CD14-positive monocyte (primary cell): ENCODE data around the gene ZDHHC14. TPM values are rescaled to one million over a fixed set of nuclear protein-coding genes. Genes with fewer than 3 reads are reported as not detected.

ENCODE experiments used
- DNase-seq, 3 donors: peaks; one replicate each; pipeline ENCODE4 v3.0.0-alpha.2; 2011 to 2022
- H2AFZ ChIP-seq: 2 replicates; pipeline ENCODE4 v1.6.0; 2012; ENCODE audit warnings: mild to moderate bottlenecking, low read depth, low read length, inconsistent platforms; ENCODE audit not compliant: insufficient read depth, poor library complexity, severe bottlenecking
- H3K27ac ChIP-seq, 2 donors: 1 replicate in 1 of 2; 2 replicates in 1 of 2; pipeline ENCODE4 v1.5.1; 2012 to 2013; ENCODE audit warnings: low read length in 2 of 2, control low read depth in 1 of 2, inconsistent platforms in 1 of 2, low read depth in 1 of 2, mild to moderate bottlenecking in 1 of 2
- H3K27me3 ChIP-seq, 2 donors: one replicate each; pipeline versions ENCODE4 v1.6.0 to v1.6.1; 2011 to 2013; ENCODE audit warnings: low read length in 2 of 2; ENCODE audit not compliant: control insufficient read depth in 2 of 2, insufficient read depth in 2 of 2
- H3K36me3 ChIP-seq, 2 donors: replicated peaks in 1 of 2; 1 replicate in 1 of 2; 2 replicates in 1 of 2; pipeline versions ENCODE4 v1.5.1 to v1.6.1; 2012 to 2013; ENCODE audit warnings: low read length in 2 of 2, control low read depth in 1 of 2, inconsistent platforms in 1 of 2, mild to moderate bottlenecking in 1 of 2; ENCODE audit not compliant: insufficient read depth in 2 of 2, control insufficient read depth in 1 of 2
- H3K4me1 ChIP-seq, 2 donors: 1 replicate in 1 of 2; 2 replicates in 1 of 2; pipeline versions ENCODE4 v1.5.1 to v1.6.1; 2012 to 2013; ENCODE audit warnings: low read length in 2 of 2, control low read depth in 1 of 2, inconsistent platforms in 1 of 2, mild to moderate bottlenecking in 1 of 2, moderate library complexity in 1 of 2; ENCODE audit not compliant: insufficient read depth in 2 of 2, control insufficient read depth in 1 of 2
- H3K4me2 ChIP-seq: replicated peaks from 2 replicates; pipeline ENCODE3; 2012; ENCODE audit warnings: low read length, moderate library complexity, mild to moderate bottlenecking; ENCODE audit not compliant: poor library complexity, severe bottlenecking; ENCODE audit errors: extremely low read depth
- H3K4me3 ChIP-seq, 3 experiments: fragments of 200-600 bp in 1 of 3; sonication (generic) in 1 of 3; replicated peaks in 1 of 3; 1 replicate in 2 of 3; 2 replicates in 1 of 3; pipeline ENCODE4 v1.5.1; 2011 to 2013; ENCODE audit warnings: low read length in 3 of 3, mild to moderate bottlenecking in 3 of 3, control low read depth in 2 of 3, low read depth in 2 of 3, inconsistent platforms in 1 of 3, moderate library complexity in 1 of 3
- H3K79me2 ChIP-seq: 2 replicates; pipeline ENCODE4 v1.6.0; 2012; ENCODE audit warnings: mild to moderate bottlenecking, control low read depth, inconsistent platforms, low read length, moderate library complexity; ENCODE audit not compliant: insufficient read depth
- H3K9ac ChIP-seq: 2 replicates; pipeline ENCODE4 v1.6.0; 2017; ENCODE audit warnings: low read length, mild to moderate bottlenecking; ENCODE audit not compliant: insufficient read depth, poor library complexity, severe bottlenecking
- H3K9me3 ChIP-seq, 2 donors: replicated peaks in 1 of 2; 1 replicate in 1 of 2; 2 replicates in 1 of 2; pipeline versions ENCODE4 v1.5.1 to v1.6.1; 2012 to 2013; ENCODE audit warnings: low read length in 2 of 2, control low read depth in 1 of 2; ENCODE audit not compliant: control insufficient read depth in 1 of 2, insufficient read depth in 1 of 2
- H4K20me1 ChIP-seq: 2 replicates; pipeline ENCODE4 v1.6.0; 2012; ENCODE audit warnings: mild to moderate bottlenecking, low read length, control low read depth, moderate library complexity; ENCODE audit not compliant: insufficient read depth
- H3K27ac Mint-ChIP-seq, 7 donors: one replicate each; pipeline ENCODE4 v1.8.0; 2020; ENCODE audit warnings: mild to moderate bottlenecking in 7 of 7, mixed read lengths in 7 of 7, moderate library complexity in 6 of 7, inconsistent platforms in 2 of 7
- H3K27me3 Mint-ChIP-seq, 3 donors: one replicate each; pipeline ENCODE4 v1.8.0; 2021 to 2022; ENCODE audit warnings: low read depth in 3 of 3, mild to moderate bottlenecking in 3 of 3, mixed read lengths in 3 of 3, moderate library complexity in 3 of 3, inconsistent platforms in 1 of 3
- H3K36me3 Mint-ChIP-seq, 2 donors: one replicate each; pipeline ENCODE4 v1.8.0; 2020; ENCODE audit warnings: mixed read lengths in 2 of 2, inconsistent platforms in 1 of 2, mild to moderate bottlenecking in 1 of 2
- H3K4me1 Mint-ChIP-seq: one replicate; pipeline ENCODE4 v1.8.0; 2020; ENCODE audit warnings: mild to moderate bottlenecking, mixed read lengths
- H3K4me3 Mint-ChIP-seq, 2 donors: one replicate each; pipeline ENCODE4 v1.8.0; 2020; ENCODE audit warnings: mild to moderate bottlenecking in 2 of 2, mixed read lengths in 2 of 2, moderate library complexity in 1 of 2
- H3K9me3 Mint-ChIP-seq, 7 donors: one replicate each; pipeline ENCODE4 v1.8.0; 2020 to 2022; ENCODE audit warnings: mixed read lengths in 7 of 7, mild to moderate bottlenecking in 6 of 7, moderate library complexity in 6 of 7, inconsistent platforms in 2 of 7
- CTCF ChIP-seq: fragments of 200-600 bp; IDR thresholded peaks from one replicate; pipeline ENCODE4 v1.8.0; 2022; ENCODE audit warnings: antibody characterized with exemption, mild to moderate bottlenecking
- WGBS: methylation state at CpG from one replicate; pipeline ENCODE4 v1.1.5; 2013; ENCODE audit warnings: missing lambda C conversion rate; ENCODE audit not compliant: insufficient coverage; 5-methylcytosine and 5-hydroxymethylcytosine counted together
- intact Hi-C, 2 donors: fragments of 100-400 bp; cut with micrococcal nuclease; formaldehyde crosslinking; loops; one replicate each; pipeline versions ENCODE4 v1.15.0 to v1.15.1; 2023
- polyA plus RNA-seq, 3 donors: library from polyadenylated mRNA; depleted of rRNA in 1 of 3; unstranded in 2 of 3; stranded (reverse) in 1 of 3; fragments of 300-500 nt in 2 of 3; fragments of >200 nt in 1 of 3; fragmentation: Illumina TruSeq in 2 of 3; gene quantifications; 1 replicate in 2 of 3; 2 replicates in 1 of 3; pipeline ENCODE4 v1.2.3, GENCODE V29; 2012 to 2021

ZDHHC14 gene
- polyA plus RNA-seq, 3 donors = 0.30 to 1.7 (median 0.93) TPM

- no peak overlapping the region for H2AFZ ChIP-seq
- H3K27ac Mint-ChIP-seq = no peak overlapping the region
- no peak overlapping the region for H3K4me3 Mint-ChIP-seq
- no peak overlapping the region for H3K4me3 ChIP-seq
- H3K27ac ChIP-seq = no peak overlapping the region
- H3K4me2 ChIP-seq = no peak overlapping the region
- no peaks in the 10 kb centered on the region for H3K79me2 ChIP-seq
- no peaks in the 10 kb centered on the region for H4K20me1 ChIP-seq
- peaks cover 0 to 3% (median 0%) of the 10 kb centered on the region in 3 donors for H3K27me3 Mint-ChIP-seq
- WGBS = 76% methylated on average over 12 of the region's 13 CpGs
- peaks cover 16% of the 10 kb centered on the region in 2 donors for H3K4me1 ChIP-seq
- H3K27me3 ChIP-seq = no peaks in the 10 kb centered on the region
- H3K4me1 Mint-ChIP-seq = peaks cover 15% of the 10 kb centered on the region
- DNase-seq = no peak
- H3K9me3 ChIP-seq = no peaks in the 10 kb centered on the region
- intact Hi-C loops = no loop called here
- no peak for TF ChIP-seq CTCF
- no peaks in the 10 kb centered on the region for H3K36me3 Mint-ChIP-seq
- H3K9ac ChIP-seq = no peak overlapping the region
- no peaks in the 10 kb centered on the region for H3K36me3 ChIP-seq
- no peaks in the 10 kb centered on the region for H3K9me3 Mint-ChIP-seq
Observed at GRCh38 chr6:157434349-157435033, 53.5 kb downstream of the ZDHHC14 start.

GRCh38 chr6:157436219-157436943 lies 55.4 kb downstream of the ZDHHC14 start:
- peaks cover 33% of the 10 kb centered on the region for H3K4me1 Mint-ChIP-seq
- Histone ChIP-seq H3K27me3 (no peaks in the 10 kb centered on the region), H3K4me1 (peaks cover 24 to 31% of the 10 kb centered on the region in 2 donors), H2AFZ (no peak overlapping the region), H3K27ac (no peak overlapping the region), H3K4me2 (no peak overlapping the region), H3K36me3 (no peaks in the 10 kb centered on the region), H3K9me3 (no peaks in the 10 kb centered on the region), H3K4me3 (no peak overlapping the region), H3K9ac (no peak overlapping the region), H4K20me1 (no peaks in the 10 kb centered on the region), H3K79me2 (no peaks in the 10 kb centered on the region)
- no peak overlapping the region for H3K4me3 Mint-ChIP-seq
- H3K27ac Mint-ChIP-seq = peak overlapping the region in 1 of 7 donors; percentile 78
- no peaks in the 10 kb centered on the region for H3K36me3 Mint-ChIP-seq
- 97% methylated on average over 12 of the region's 13 CpGs for WGBS
- intact Hi-C loops = no loop called here
- no peak for TF ChIP-seq CTCF
- no peak for DNase-seq
- H3K9me3 Mint-ChIP-seq = no peaks in the 10 kb centered on the region
- H3K27me3 Mint-ChIP-seq = peaks cover 0 to 3% (median 0%) of the 10 kb centered on the region in 3 donors
